GM12878 (cell line): Measurements from ENCODE around the gene DAPK3.

Source experiments
- CBFB ChIP-seq: IDR thresholded peaks from 2 replicates; pipeline ENCODE4 v1.6.1; 2016; ENCODE audit warnings: antibody characterized with exemption, low read depth
- CEBPB ChIP-seq, 2 experiments: fragments of 150-350 bp in 1 of 2; IDR thresholded peaks; 2 replicates each; pipeline ENCODE4 v1.6.1; 2012 to 2014; ENCODE audit warnings: low read depth in 2 of 2, low read length in 2 of 2, borderline replicate concordance in 1 of 2, inconsistent platforms in 1 of 2
- CREB1 ChIP-seq: IDR thresholded peaks from 2 replicates; pipeline ENCODE4 v1.6.1; 2012; ENCODE audit warnings: low read depth, mild to moderate bottlenecking, inconsistent platforms
- ESRRA ChIP-seq: IDR thresholded peaks from 2 replicates; pipeline ENCODE4 v1.6.1; 2012; ENCODE audit warnings: mild to moderate bottlenecking, low read length, improper control_type of control experiment
- FOS ChIP-seq: IDR thresholded peaks from 3 replicates; pipeline ENCODE4 v1.6.1; 2011; ENCODE audit warnings: borderline replicate concordance; ENCODE audit not compliant: insufficient read length; ENCODE audit errors: extremely low read depth
- GABPA ChIP-seq: IDR thresholded peaks from 2 replicates; pipeline ENCODE4 v1.6.1; 2014; ENCODE audit warnings: antibody characterized with exemption, low read depth, mild to moderate bottlenecking, inconsistent platforms
- POU2F2 ChIP-seq: IDR thresholded peaks from 3 replicates; pipeline ENCODE4 v1.6.1; 2011; ENCODE audit warnings: low read depth, mild to moderate bottlenecking, low read length, borderline replicate concordance
- RFX5 ChIP-seq: IDR thresholded peaks from 2 replicates; pipeline ENCODE4 v1.6.1; 2011; ENCODE audit warnings: low read depth, low read length, improper control_type of control experiment
- SRF ChIP-seq, 2 experiments: IDR thresholded peaks; 2 replicates each; pipeline ENCODE4 v1.6.1; 2011; ENCODE audit warnings: low read depth in 2 of 2, low read length in 2 of 2, mild to moderate bottlenecking in 1 of 2, moderate library complexity in 1 of 2
- ZNF217 ChIP-seq: fragments of 450-650 bp; IDR thresholded peaks from 2 replicates; pipeline ENCODE4 v1.6.1; 2017; ENCODE audit warnings: antibody characterized with exemption, mild to moderate bottlenecking
- TF ChIP-seq, protein P1 (sequence below): fragments of 450-650 bp; IDR thresholded peaks from 2 replicates; pipeline ENCODE4 v1.6.1; 2016; ENCODE audit warnings: mild to moderate bottlenecking
- TF ChIP-seq, protein P2 (sequence below), 3 experiments: IDR thresholded peaks in 2 of 3; conservative IDR thresholded peaks in 1 of 3; 2 replicates each; pipeline ENCODE4 v1.5.1; 2011; ENCODE audit warnings: low read depth in 3 of 3, low read length in 3 of 3, mild to moderate bottlenecking in 3 of 3, control low read depth in 2 of 3, moderate library complexity in 2 of 3, inconsistent platforms in 1 of 3, mixed read lengths in 1 of 3; ENCODE audit not compliant: control insufficient read depth in 2 of 3, insufficient read depth in 1 of 3; ENCODE audit errors: extremely low read depth in 1 of 3
- TF ChIP-seq, protein P3 (sequence below): fragments of 450-650 bp; IDR thresholded peaks from 2 replicates; pipeline ENCODE4 v1.6.1; 2017; ENCODE audit warnings: mild to moderate bottlenecking, low read depth, inconsistent platforms; ENCODE audit not compliant: poor library complexity, severe bottlenecking

DNA sequence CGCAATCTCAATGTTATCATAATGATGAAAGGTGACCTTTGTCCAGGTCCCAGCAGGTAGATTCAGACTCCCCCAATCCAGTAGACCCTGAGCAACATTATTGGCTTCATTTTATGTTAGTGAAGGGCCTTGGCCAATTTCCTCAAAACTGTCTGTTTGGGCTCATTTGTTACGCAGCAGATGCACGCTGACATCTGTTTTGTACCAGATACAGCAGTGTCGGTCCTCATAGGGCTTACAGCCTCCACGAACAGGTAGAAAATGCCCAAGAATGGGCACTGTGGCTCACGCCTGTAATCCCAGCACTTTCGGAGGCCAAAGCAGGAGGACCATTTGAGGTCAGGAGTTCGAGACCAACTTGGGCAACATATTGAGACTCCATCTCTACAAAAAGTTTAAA is 51.1 kb downstream of the DAPK3 start:
- TF ChIP-seq CREB1 (no peak), FOS (no peak), ZNF217 (no peak), CBFB (no peak), SRF (IDR thresholded peaks at IDR 0.05; ENCODE audit: low read depth in 2 of 2, low read length in 2 of 2) (no peak), POU2F2 (no peak), CEBPB (IDR thresholded peaks at IDR 0.05; ENCODE audit: borderline replicate concordance in 1 of 2, low read depth in 2 of 2, low read length in 2 of 2) (no peak), RFX5 (no peak), GABPA (no peak), ESRRA (no peak)
- TF ChIP-seq, protein P1, sequence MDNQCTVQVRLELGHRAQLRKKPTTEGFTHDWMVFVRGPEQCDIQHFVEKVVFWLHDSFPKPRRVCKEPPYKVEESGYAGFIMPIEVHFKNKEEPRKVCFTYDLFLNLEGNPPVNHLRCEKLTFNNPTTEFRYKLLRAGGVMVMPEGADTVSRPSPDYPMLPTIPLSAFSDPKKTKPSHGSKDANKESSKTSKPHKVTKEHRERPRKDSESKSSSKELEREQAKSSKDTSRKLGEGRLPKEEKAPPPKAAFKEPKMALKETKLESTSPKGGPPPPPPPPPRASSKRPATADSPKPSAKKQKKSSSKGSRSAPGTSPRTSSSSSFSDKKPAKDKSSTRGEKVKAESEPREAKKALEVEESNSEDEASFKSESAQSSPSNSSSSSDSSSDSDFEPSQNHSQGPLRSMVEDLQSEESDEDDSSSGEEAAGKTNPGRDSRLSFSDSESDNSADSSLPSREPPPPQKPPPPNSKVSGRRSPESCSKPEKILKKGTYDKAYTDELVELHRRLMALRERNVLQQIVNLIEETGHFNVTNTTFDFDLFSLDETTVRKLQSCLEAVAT = no peak
- TF ChIP-seq, protein P2, sequence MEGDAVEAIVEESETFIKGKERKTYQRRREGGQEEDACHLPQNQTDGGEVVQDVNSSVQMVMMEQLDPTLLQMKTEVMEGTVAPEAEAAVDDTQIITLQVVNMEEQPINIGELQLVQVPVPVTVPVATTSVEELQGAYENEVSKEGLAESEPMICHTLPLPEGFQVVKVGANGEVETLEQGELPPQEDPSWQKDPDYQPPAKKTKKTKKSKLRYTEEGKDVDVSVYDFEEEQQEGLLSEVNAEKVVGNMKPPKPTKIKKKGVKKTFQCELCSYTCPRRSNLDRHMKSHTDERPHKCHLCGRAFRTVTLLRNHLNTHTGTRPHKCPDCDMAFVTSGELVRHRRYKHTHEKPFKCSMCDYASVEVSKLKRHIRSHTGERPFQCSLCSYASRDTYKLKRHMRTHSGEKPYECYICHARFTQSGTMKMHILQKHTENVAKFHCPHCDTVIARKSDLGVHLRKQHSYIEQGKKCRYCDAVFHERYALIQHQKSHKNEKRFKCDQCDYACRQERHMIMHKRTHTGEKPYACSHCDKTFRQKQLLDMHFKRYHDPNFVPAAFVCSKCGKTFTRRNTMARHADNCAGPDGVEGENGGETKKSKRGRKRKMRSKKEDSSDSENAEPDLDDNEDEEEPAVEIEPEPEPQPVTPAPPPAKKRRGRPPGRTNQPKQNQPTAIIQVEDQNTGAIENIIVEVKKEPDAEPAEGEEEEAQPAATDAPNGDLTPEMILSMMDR (IDR thresholded peaks at IDR 0.05 in 2 of 3, conservative IDR thresholded peaks at IDR 0.05 in 1 of 3; ENCODE audit: control insufficient read depth in 2 of 3, extremely low read depth in 1 of 3, insufficient read depth in 1 of 3, low read depth in 3 of 3, low read length in 3 of 3) = no peak
- TF ChIP-seq, protein P3, sequence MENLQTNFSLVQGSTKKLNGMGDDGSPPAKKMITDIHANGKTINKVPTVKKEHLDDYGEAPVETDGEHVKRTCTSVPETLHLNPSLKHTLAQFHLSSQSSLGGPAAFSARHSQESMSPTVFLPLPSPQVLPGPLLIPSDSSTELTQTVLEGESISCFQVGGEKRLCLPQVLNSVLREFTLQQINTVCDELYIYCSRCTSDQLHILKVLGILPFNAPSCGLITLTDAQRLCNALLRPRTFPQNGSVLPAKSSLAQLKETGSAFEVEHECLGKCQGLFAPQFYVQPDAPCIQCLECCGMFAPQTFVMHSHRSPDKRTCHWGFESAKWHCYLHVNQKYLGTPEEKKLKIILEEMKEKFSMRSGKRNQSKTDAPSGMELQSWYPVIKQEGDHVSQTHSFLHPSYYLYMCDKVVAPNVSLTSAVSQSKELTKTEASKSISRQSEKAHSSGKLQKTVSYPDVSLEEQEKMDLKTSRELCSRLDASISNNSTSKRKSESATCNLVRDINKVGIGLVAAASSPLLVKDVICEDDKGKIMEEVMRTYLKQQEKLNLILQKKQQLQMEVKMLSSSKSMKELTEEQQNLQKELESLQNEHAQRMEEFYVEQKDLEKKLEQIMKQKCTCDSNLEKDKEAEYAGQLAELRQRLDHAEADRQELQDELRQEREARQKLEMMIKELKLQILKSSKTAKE = no peak
